H9 (cell line): ENCODE data around the gene ARID4A. TPM values are rescaled to one million over a fixed set of nuclear protein-coding genes. Genes with fewer than 3 reads are reported as not detected.

Experiments
- DNase-seq: peaks from one replicate; pipeline ENCODE4 v3.0.0-alpha.2; 2017
- H2AFZ ChIP-seq: one replicate; pipeline ENCODE4 v1.6.1; 2013; ENCODE audit warnings: mild to moderate bottlenecking, low read length, control low read depth, moderate library complexity
- H2AK5ac ChIP-seq: 2 replicates; pipeline ENCODE4 v1.6.1; 2013; ENCODE audit warnings: low read length, control low read depth, mixed read lengths; ENCODE audit not compliant: insufficient read length
- H2BK120ac ChIP-seq: one replicate; pipeline ENCODE4 v1.6.1; 2013; ENCODE audit warnings: low read depth, mild to moderate bottlenecking, low read length, control low read depth, inconsistent platforms; ENCODE audit not compliant: poor library complexity, severe bottlenecking
- H2BK12ac ChIP-seq: 2 replicates; pipeline ENCODE4 v1.6.1; 2013; ENCODE audit warnings: low read length, control low read depth, mixed read lengths, low read depth; ENCODE audit not compliant: insufficient read length
- H2BK15ac ChIP-seq: 2 replicates; pipeline ENCODE4 v1.6.1; 2013; ENCODE audit warnings: low read depth, low read length, control low read depth
- H2BK20ac ChIP-seq: one replicate; pipeline ENCODE4 v1.6.1; 2013; ENCODE audit warnings: low read depth, mild to moderate bottlenecking, low read length, control low read depth, inconsistent platforms; ENCODE audit not compliant: poor library complexity, severe bottlenecking
- H2BK5ac ChIP-seq: 2 replicates; pipeline ENCODE4 v1.6.1; 2013; ENCODE audit warnings: low read length, control low read depth, mixed read lengths; ENCODE audit not compliant: insufficient read length
- H3K14ac ChIP-seq: 2 replicates; pipeline ENCODE4 v1.6.1; 2013; ENCODE audit warnings: low read length, control low read depth; ENCODE audit not compliant: insufficient read depth
- H3K18ac ChIP-seq: 2 replicates; pipeline ENCODE4 v1.6.1; 2013; ENCODE audit warnings: low read depth, mild to moderate bottlenecking, mixed read lengths, low read length, control low read depth; ENCODE audit not compliant: insufficient read length
- H3K23ac ChIP-seq: 2 replicates; pipeline ENCODE4 v1.6.1; 2013; ENCODE audit warnings: low read length, control low read depth, mixed read lengths, low read depth; ENCODE audit not compliant: insufficient read length
- H3K23me2 ChIP-seq: 2 replicates; pipeline ENCODE4 v1.6.1; 2013; ENCODE audit warnings: low read depth, mild to moderate bottlenecking, mixed read lengths, low read length, control low read depth; ENCODE audit not compliant: insufficient read length, poor library complexity, severe bottlenecking
- H3K27ac ChIP-seq: 2 replicates; pipeline ENCODE4 v1.5.1; 2013; ENCODE audit warnings: low read length, control low read depth, mixed read lengths, low read depth; ENCODE audit not compliant: insufficient read length
- H3K27me3 ChIP-seq: 2 replicates; pipeline ENCODE4 v1.6.1; 2013; ENCODE audit warnings: low read length, control low read depth, inconsistent platforms; ENCODE audit not compliant: insufficient read depth
- H3K4ac ChIP-seq: 2 replicates; pipeline ENCODE4 v1.6.1; 2013; ENCODE audit warnings: low read depth, mild to moderate bottlenecking, control low read depth, inconsistent platforms, low read length, moderate library complexity
- H3K4me1 ChIP-seq: 2 replicates; pipeline ENCODE4 v1.6.1; 2013; ENCODE audit warnings: low read length, control low read depth, inconsistent platforms; ENCODE audit not compliant: insufficient read depth
- H3K4me2 ChIP-seq: 2 replicates; pipeline ENCODE4 v1.6.1; 2013; ENCODE audit warnings: low read length, control low read depth, mixed read lengths; ENCODE audit not compliant: insufficient read length, insufficient read depth
- H3K56ac ChIP-seq: 2 replicates; pipeline ENCODE4 v1.6.1; 2013; ENCODE audit warnings: low read depth, mild to moderate bottlenecking, mixed read lengths, low read length, control low read depth; ENCODE audit not compliant: insufficient read length
- H3K79me1 ChIP-seq: 2 replicates; pipeline ENCODE4 v1.6.1; 2013; ENCODE audit warnings: low read depth, mild to moderate bottlenecking, moderate library complexity, low read length, control low read depth, inconsistent platforms; ENCODE audit not compliant: insufficient read depth, poor library complexity, severe bottlenecking
- H3K79me2 ChIP-seq: 2 replicates; pipeline ENCODE4 v1.6.1; 2013; ENCODE audit warnings: low read length, control low read depth, inconsistent platforms; ENCODE audit not compliant: insufficient read depth
- H3K9ac ChIP-seq: 2 replicates; pipeline ENCODE4 v1.6.1; 2013; ENCODE audit warnings: low read length, control low read depth, mixed read lengths; ENCODE audit not compliant: insufficient read length; ENCODE audit errors: extremely low read depth
- H3K9me3 ChIP-seq: one replicate; pipeline ENCODE4 v1.6.1; 2013; ENCODE audit warnings: low read depth, low read length, inconsistent platforms; ENCODE audit not compliant: control insufficient read depth
- H3T11ph ChIP-seq: one replicate; pipeline ENCODE4 v1.6.1; 2013; ENCODE audit warnings: mild to moderate bottlenecking, low read length, control low read depth, inconsistent platforms
- H4K20me1 ChIP-seq: one replicate; pipeline ENCODE4 v1.6.1; 2013; ENCODE audit not compliant: control insufficient read depth, insufficient read length, insufficient read depth
- H4K5ac ChIP-seq: 2 replicates; pipeline ENCODE4 v1.6.1; 2013; ENCODE audit warnings: low read depth, mild to moderate bottlenecking, mixed read lengths, low read length, control low read depth; ENCODE audit not compliant: insufficient read length
- H4K8ac ChIP-seq: replicated peaks from 2 replicates; pipeline ENCODE4 v1.6.1; 2013; ENCODE audit warnings: low read length, control low read depth, mixed read lengths, low read depth; ENCODE audit not compliant: insufficient read length
- H4K91ac ChIP-seq: 2 replicates; pipeline ENCODE4 v1.6.1; 2013; ENCODE audit warnings: low read depth, mild to moderate bottlenecking, moderate library complexity, mixed read lengths, low read length, control low read depth; ENCODE audit not compliant: insufficient read length
- H3K27ac Mint-ChIP-seq, 3 experiments: 2 replicates in 2 of 3; 3 replicates in 1 of 3; pipeline ENCODE4 v1.8.0; 2020 to 2021; ENCODE audit warnings: mixed read lengths in 3 of 3, mild to moderate bottlenecking in 1 of 3, moderate library complexity in 1 of 3
- H3K27me3 Mint-ChIP-seq: 2 replicates; pipeline ENCODE4 v1.8.0; 2021; ENCODE audit warnings: low read depth, mild to moderate bottlenecking, moderate library complexity, mixed read lengths
- H3K36me3 Mint-ChIP-seq, 3 experiments: 2 replicates in 2 of 3; 3 replicates in 1 of 3; pipeline ENCODE4 v1.8.0; 2020 to 2021; ENCODE audit warnings: low read depth in 3 of 3, mixed read lengths in 3 of 3; ENCODE audit not compliant: insufficient read depth in 1 of 3
- H3K4me1 Mint-ChIP-seq, 2 experiments: 2 replicates each; pipeline ENCODE4 v1.8.0; 2020; ENCODE audit warnings: mixed read lengths in 2 of 2
- H3K4me3 Mint-ChIP-seq, 2 experiments: 2 replicates in 1 of 2; 3 replicates in 1 of 2; pipeline ENCODE4 v1.8.0; 2020 to 2021; ENCODE audit warnings: mild to moderate bottlenecking in 2 of 2, mixed read lengths in 2 of 2, moderate library complexity in 1 of 2
- H3K9me3 Mint-ChIP-seq, 2 experiments: 2 replicates in 1 of 2; 3 replicates in 1 of 2; pipeline ENCODE4 v1.8.0; 2020; ENCODE audit warnings: mild to moderate bottlenecking in 2 of 2, mixed read lengths in 2 of 2, moderate library complexity in 1 of 2
- WGBS: extraction: QIAGEN DNeasy Blood & Tissue Kit; methylation state at CpG from one replicate; pipeline ENCODE4 v1.1.7; 2013; ENCODE audit warnings: missing lambda C conversion rate, low lambda C conversion rate, mixed read lengths; ENCODE audit not compliant: insufficient read length; ENCODE audit errors: extremely low coverage; 5-methylcytosine and 5-hydroxymethylcytosine counted together
- total RNA-seq: library from RNA; stranded (reverse); gene quantifications from 2 replicates; pipeline ENCODE4 v1.2.1, GENCODE V29; 2021
- TF ChIP-seq, protein P1 (sequence below): fragments of 200-600 bp; sonication (generic); conservative IDR thresholded peaks from 3 replicates; pipeline ENCODE4 v1.8.0; 2021; ENCODE audit warnings: antibody characterized with exemption, mild to moderate bottlenecking

ARID4A gene
- total RNA-seq, 1 experiment from 2014 or later = 13.2 TPM

- Histone ChIP-seq H4K91ac (no peak overlapping the region), H3K56ac (no peak overlapping the region), H3K23ac (no peak overlapping the region), H2BK120ac (no peak overlapping the region), H4K5ac (no peak overlapping the region), H3K27me3 (no peaks in the 10 kb centered on the region), H3K4me1 (no peaks in the 10 kb centered on the region), H2BK20ac (no peak overlapping the region), H3K79me1 (no peaks in the 10 kb centered on the region), H2AFZ (no peak overlapping the region), H4K20me1 (no peaks in the 10 kb centered on the region), H4K8ac (no peak overlapping the region), H3K27ac (no peak overlapping the region), H2BK12ac (no peak overlapping the region), H3K18ac (no peak overlapping the region), H3K4ac (no peak overlapping the region), H2AK5ac (no peak overlapping the region), H3K9me3 (no peaks in the 10 kb centered on the region), H3K23me2 (no peaks in the 10 kb centered on the region), H2BK15ac (no peak overlapping the region), H3T11ph (no peak overlapping the region), H2BK5ac (no peak overlapping the region), H3K9ac (no peak overlapping the region), H3K79me2 (no peaks in the 10 kb centered on the region), H3K14ac (no peak overlapping the region), H3K4me2 (no peak overlapping the region)
- no peak overlapping the region for H3K4me3 Mint-ChIP-seq
- 0 out of 7 replicates have a peak overlapping the region, but pooled peaks of 1 of the 3 experiments have one; percentile 4 for H3K27ac Mint-ChIP-seq
- no peak for DNase-seq
- no peaks in the 10 kb centered on the region; a peak in 1 of 4 replicates for H3K4me1 Mint-ChIP-seq
- no peaks in the 10 kb centered on the region for H3K9me3 Mint-ChIP-seq
- no peaks in the 10 kb centered on the region for H3K27me3 Mint-ChIP-seq
- WGBS = no CpG with 5 or more reads among the region's 2 CpGs
- TF ChIP-seq, protein P1, sequence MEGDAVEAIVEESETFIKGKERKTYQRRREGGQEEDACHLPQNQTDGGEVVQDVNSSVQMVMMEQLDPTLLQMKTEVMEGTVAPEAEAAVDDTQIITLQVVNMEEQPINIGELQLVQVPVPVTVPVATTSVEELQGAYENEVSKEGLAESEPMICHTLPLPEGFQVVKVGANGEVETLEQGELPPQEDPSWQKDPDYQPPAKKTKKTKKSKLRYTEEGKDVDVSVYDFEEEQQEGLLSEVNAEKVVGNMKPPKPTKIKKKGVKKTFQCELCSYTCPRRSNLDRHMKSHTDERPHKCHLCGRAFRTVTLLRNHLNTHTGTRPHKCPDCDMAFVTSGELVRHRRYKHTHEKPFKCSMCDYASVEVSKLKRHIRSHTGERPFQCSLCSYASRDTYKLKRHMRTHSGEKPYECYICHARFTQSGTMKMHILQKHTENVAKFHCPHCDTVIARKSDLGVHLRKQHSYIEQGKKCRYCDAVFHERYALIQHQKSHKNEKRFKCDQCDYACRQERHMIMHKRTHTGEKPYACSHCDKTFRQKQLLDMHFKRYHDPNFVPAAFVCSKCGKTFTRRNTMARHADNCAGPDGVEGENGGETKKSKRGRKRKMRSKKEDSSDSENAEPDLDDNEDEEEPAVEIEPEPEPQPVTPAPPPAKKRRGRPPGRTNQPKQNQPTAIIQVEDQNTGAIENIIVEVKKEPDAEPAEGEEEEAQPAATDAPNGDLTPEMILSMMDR = no peak
- H3K36me3 Mint-ChIP-seq = peaks cover 10 to 34% (median 26%) of the 10 kb centered on the region in 3 experiments; a peak in 6 of 7 replicates
Measured at GRCh38 chr14:58305730-58306129, 7.4 kb downstream of the ARID4A start.
